Stimulated activated CD4-positive, alpha-beta T cell treated with anti-CD3 and anti-CD28 coated beads, Interleukin-4, amount 100 ng/mL, for 24 hours (primary cell): Measurements from ENCODE around the gene CIITA.

Source experiments
- DNase-seq: peaks from one replicate; pipeline ENCODE4 v3.0.0-alpha.2; 2020

CIITA gene

GRCh38 chr16:10881479-10882030, 4.6 kb downstream of the CIITA start:
- DNase-seq = no peak

GRCh38 chr16:10883004-10883403, 6.0 kb downstream of the CIITA start:
- DNase-seq = no peak

GRCh38 chr16:10885246-10885645, 8.2 kb downstream of the CIITA start:
- no peak for DNase-seq

GRCh38 chr16:10888320-10888937, 11.4 kb downstream of the CIITA start:
- no peak for DNase-seq

- no peak for DNase-seq
Observed at GRCh38 chr16:10889855-10890254, 12.9 kb downstream of the CIITA start.

GRCh38 chr16:10892782-10893318, 15.8 kb downstream of the CIITA start:
- DNase-seq = no peak

GRCh38 chr16:10895053-10895946, 18.3 kb downstream of the CIITA start:
- DNase-seq = no peak

- no peak for DNase-seq
Observed at GRCh38 chr16:10896165-10896564, 19.2 kb downstream of the CIITA start.

GRCh38 chr16:10896723-10897122, 19.7 kb downstream of the CIITA start:
- DNase-seq = no peak

GRCh38 chr16:10897134-10897533, 20.1 kb downstream of the CIITA start:
- no peak for DNase-seq

- no peak for DNase-seq
Observed at GRCh38 chr16:10902999-10903398, 26.0 kb downstream of the CIITA start.

- DNase-seq = no peak
Observed at GRCh38 chr16:10906482-10906881, 29.5 kb downstream of the CIITA start.

- no peak for DNase-seq
Observed at GRCh38 chr16:10906914-10907756, 30.1 kb downstream of the CIITA start.

- no peak for DNase-seq
Observed at GRCh38 chr16:10907757-10908045, 30.7 kb downstream of the CIITA start.

- DNase-seq = no peak
Observed at GRCh38 chr16:10911267-10911666, 34.3 kb downstream of the CIITA start.

GRCh38 chr16:10916534-10916933, 39.5 kb downstream of the CIITA start:
- DNase-seq = no peak

GRCh38 chr16:10918294-10919002, 41.4 kb downstream of the CIITA start:
- DNase-seq = peak; percentile 88

GRCh38 chr16:10919003-10919351, 42.0 kb downstream of the CIITA start:
- DNase-seq = no peak

GRCh38 chr16:10920726-10921427, 43.9 kb downstream of the CIITA start:
- no peak for DNase-seq

GRCh38 chr16:10921536-10922327, 44.7 kb downstream of the CIITA start:
- DNase-seq = no peak
